Karpas-422 (cell line): ENCODE results near the gene LPCAT1. TPM values are rescaled to one million over a fixed set of nuclear protein-coding genes. Genes with fewer than 3 reads are reported as not detected.

Experiments
- small RNA-seq: library from RNA; depleted of rRNA; stranded (forward); fragments of <200 nt; gene quantifications from one replicate; pipeline ENCODE3, GENCODE V24; 2014
- total RNA-seq: library from RNA; depleted of rRNA; stranded (reverse); fragments of >200 nt; shearing (Covaris generic); gene quantifications from 2 replicates; pipeline ENCODE4 v1.2.3, GENCODE V29; 2014; ENCODE audit warnings: low replicate concordance; rRNA removed

LPCAT1 gene
- total RNA-seq, 1 experiment from 2014 or later: 115 TPM

Small RNA genes lying within 50 kb of the gene (small RNA-seq; reads per million reads assigned to genes)
- not detected for gene MIR6075

Other genes starting within 250 kb of the LPCAT1 start
- 2.2 and 3.3 TPM in 2 replicates for gene TERT, start 228.9 kb downstream of the LPCAT1 start, total RNA-seq
- 141 and 164 TPM in 2 replicates for gene CLPTM1L, start 178.9 kb downstream of the LPCAT1 start, total RNA-seq
- not detected in 2 replicates for gene SLC6A3, start 78.5 kb downstream of the LPCAT1 start, total RNA-seq